Skeletal muscle tissue (tissue), 4 donors: ENCODE data around the gene DNAH6. TPM values are rescaled to one million over a fixed set of nuclear protein-coding genes. Genes with fewer than 3 reads are reported as not detected.

Experiments
- H3K27ac ChIP-seq: one replicate; pipeline ENCODE4 v1.7.0; 2013; ENCODE audit warnings: mild to moderate bottlenecking, low read depth, low read length, inconsistent platforms
- H3K27me3 ChIP-seq, 3 donors: one replicate each; pipeline ENCODE4 v1.7.0; 2013; ENCODE audit warnings: low read length in 3 of 3; ENCODE audit not compliant: control insufficient read depth in 3 of 3, insufficient read depth in 3 of 3
- H3K36me3 ChIP-seq, 3 donors: one replicate each; pipeline ENCODE4 v1.7.0; 2013; ENCODE audit warnings: low read length in 3 of 3; ENCODE audit not compliant: control insufficient read depth in 3 of 3, insufficient read depth in 3 of 3
- H3K4me1 ChIP-seq, 3 donors: one replicate each; pipeline ENCODE4 v1.7.0; 2013; ENCODE audit warnings: low read length in 3 of 3, mild to moderate bottlenecking in 3 of 3; ENCODE audit not compliant: control insufficient read depth in 3 of 3, insufficient read depth in 3 of 3
- H3K4me3 ChIP-seq, 3 donors: one replicate each; pipeline ENCODE4 v1.7.0; 2013; ENCODE audit warnings: low read length in 3 of 3
- H3K9ac ChIP-seq, 3 donors: one replicate each; pipeline ENCODE4 v1.7.0; 2013; ENCODE audit warnings: low read length in 3 of 3, mild to moderate bottlenecking in 3 of 3, moderate library complexity in 2 of 3, low read depth in 1 of 3
- H3K9me3 ChIP-seq, 3 donors: one replicate each; pipeline ENCODE4 v1.7.0; 2013; ENCODE audit warnings: low read length in 3 of 3; ENCODE audit not compliant: control insufficient read depth in 3 of 3
- total RNA-seq: library from RNA; depleted of rRNA; stranded (reverse); fragments of >200 nt; gene quantifications from one replicate; pipeline ENCODE4 v1.2.3, GENCODE V29; 2014
- donor health status: Osteomylitis.

Gene DNAH6
- total RNA-seq, 1 donor from 2014 or later: 1.0 TPM

DNA sequence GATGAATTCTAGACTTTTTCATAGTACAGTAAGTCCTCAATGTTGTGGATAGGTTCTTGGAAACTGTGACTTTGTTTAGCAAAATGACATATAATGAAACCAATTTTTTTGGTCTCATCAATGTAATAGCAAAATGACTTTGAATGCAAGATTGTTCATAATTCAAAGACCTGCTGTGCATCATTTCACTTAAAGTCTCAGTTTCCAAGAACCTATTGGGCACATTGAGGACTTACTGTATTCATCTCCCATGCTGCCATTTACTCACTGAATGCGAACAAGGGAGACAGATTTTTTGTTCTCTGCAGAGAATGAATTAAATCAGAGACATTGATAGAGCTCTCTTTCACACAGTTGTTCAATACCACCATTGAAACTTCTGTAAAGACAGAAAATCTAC, 211.0 kb downstream of the DNAH6 start:
- Histone ChIP-seq H3K27me3 (no peaks in the 10 kb centered on the region), H3K9ac (no peak overlapping the region), H3K9me3 (no peaks in the 10 kb centered on the region), H3K4me3 (no peak overlapping the region), H3K36me3 (no peaks in the 10 kb centered on the region), H3K27ac (no peak overlapping the region), H3K4me1 (no peaks in the 10 kb centered on the region)

DNA sequence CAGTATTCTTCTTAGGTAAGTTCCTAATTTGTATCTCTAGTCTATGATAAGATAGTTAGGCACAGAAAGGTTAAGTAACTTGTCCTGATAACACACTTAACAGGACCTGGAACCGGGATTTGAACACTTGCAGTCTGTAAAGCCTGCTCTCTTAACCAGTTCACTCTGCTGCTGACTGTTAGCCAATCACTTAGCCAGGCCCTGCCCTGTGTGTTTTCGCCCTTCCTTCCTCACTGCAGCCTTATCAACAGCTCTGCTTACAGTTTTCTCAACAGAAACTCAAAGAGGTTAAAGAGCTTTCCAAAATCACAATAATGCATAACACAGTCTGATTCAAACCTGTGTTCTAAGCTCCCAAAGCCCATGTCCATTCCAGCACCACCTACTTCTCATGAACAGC, 212.9 kb downstream of the DNAH6 start:
- Histone ChIP-seq H3K27ac (no peak overlapping the region), H3K4me3 (no peak overlapping the region), H3K36me3 (no peaks in the 10 kb centered on the region), H3K9ac (no peak overlapping the region), H3K27me3 (no peaks in the 10 kb centered on the region), H3K4me1 (no peaks in the 10 kb centered on the region), H3K9me3 (no peaks in the 10 kb centered on the region)

- Histone ChIP-seq H3K9me3 (peaks cover 0 to 2% (median 0%) of the 10 kb centered on the region in 3 donors), H3K27me3 (no peaks in the 10 kb centered on the region), H3K36me3 (no peaks in the 10 kb centered on the region), H3K27ac (no peak overlapping the region), H3K9ac (no peak overlapping the region), H3K4me1 (no peaks in the 10 kb centered on the region), H3K4me3 (no peak overlapping the region)
Observed at GRCh38 chr2:84731185-84731584, 214.9 kb downstream of the DNAH6 start.

DNA sequence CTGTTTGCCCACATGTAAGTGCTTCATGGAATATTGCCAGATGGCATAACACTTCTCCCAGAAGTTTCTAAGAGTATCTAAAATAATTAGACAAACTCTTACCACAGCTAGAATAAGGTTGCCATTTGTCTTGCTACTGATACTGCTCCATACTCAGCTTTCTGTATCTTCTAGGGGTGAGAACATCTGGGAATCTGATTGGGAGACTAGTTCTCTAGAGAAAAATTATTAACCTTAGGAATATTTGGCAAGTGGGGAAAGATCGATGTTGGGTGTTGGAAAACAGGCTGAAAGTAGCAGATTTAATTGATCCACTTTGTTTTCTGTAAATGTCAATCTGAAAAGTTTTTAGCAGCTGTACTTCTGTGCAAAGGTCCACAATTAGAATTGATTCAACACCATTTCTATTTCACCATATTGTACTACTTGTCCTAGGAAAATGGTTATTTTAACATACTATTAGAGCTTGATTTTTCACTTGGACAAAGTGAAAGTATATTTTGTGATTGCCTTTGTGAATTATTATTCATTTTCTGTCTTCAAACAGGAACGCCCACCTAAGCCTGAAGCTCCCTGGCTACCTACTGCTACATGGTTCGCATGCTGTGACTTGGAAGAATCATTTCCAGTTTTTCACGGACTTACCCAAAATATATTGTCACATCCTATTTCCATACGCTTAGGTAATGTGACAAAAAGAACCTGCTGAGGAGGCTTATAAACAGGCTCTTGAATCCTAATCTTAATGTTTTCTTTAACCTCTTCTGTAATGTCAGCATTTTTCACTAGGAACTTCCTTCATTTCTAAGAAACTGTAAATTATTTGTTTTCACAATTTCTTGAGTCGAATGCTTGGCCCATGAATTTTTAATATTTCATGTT, 216.8 kb downstream of the DNAH6 start:
- Histone ChIP-seq H3K27ac (no peak overlapping the region), H3K27me3 (no peaks in the 10 kb centered on the region), H3K9ac (no peak overlapping the region), H3K9me3 (peaks cover 0 to 2% (median 0%) of the 10 kb centered on the region in 3 donors), H3K4me1 (no peaks in the 10 kb centered on the region), H3K4me3 (no peak overlapping the region), H3K36me3 (no peaks in the 10 kb centered on the region)

DNA sequence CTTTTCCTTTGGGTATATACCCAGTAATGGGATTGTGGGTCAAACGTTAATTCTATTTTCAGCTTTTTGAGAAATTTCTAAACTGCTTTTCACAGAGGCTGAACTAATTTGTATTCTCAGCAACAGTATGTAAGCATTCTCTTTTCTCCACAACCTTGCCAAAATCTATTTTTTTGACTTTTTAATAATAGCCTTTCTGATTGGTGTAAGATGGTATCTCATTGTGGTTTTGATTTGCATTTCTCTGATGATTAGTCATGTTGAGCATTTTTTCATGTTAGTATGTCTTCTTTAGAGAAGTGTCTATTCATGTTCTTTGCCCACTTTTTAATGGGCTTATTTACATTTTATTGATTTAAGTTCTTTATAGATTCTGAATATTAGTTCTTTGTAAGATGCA, 219.1 kb downstream of the DNAH6 start:
- Histone ChIP-seq H3K9me3 (peaks cover 0 to 2% (median 2%) of the 10 kb centered on the region in 3 donors), H3K27ac (no peak overlapping the region), H3K36me3 (no peaks in the 10 kb centered on the region), H3K9ac (no peak overlapping the region), H3K27me3 (no peaks in the 10 kb centered on the region), H3K4me3 (no peak overlapping the region), H3K4me1 (no peaks in the 10 kb centered on the region)

DNA sequence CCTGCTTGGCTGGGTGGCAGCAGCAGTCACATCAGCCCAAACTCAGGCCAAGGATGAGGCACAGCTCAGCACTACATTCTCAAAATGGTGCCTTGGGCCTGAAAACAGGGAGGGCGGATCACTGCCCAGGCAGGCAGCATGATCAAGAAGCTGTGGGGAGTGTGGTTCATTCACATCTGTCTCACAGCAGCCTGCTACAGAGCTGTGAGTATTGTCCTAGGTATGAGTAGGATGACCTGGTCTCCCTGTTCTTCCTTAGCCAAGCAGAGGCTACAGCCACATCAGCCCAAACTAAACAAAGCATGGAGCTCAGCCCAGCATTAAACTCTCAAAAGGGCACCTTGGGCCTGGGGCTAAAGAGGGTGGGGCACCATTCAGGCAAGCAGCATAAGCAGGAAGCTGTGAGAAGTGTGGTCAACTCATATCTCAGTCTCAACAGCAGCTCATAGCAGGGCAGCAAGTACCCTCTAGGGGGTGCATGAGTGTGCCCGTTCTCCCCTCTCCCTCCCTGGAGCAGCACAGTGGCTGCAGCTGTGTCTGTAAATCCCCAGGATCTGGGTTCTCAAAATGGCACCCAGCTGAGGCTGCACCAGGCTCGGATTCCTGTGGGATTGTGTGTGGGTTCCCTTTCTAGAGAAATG, 225.0 kb downstream of the DNAH6 start:
- Histone ChIP-seq H3K4me3 (no peak overlapping the region), H3K27ac (no peak overlapping the region), H3K9ac (no peak overlapping the region), H3K9me3 (peaks cover 0 to 2% (median 0%) of the 10 kb centered on the region in 3 donors), H3K27me3 (no peaks in the 10 kb centered on the region), H3K4me1 (no peaks in the 10 kb centered on the region), H3K36me3 (no peaks in the 10 kb centered on the region)

GRCh38 chr2:84748341-84748740, 232.0 kb downstream of the DNAH6 start:
- Histone ChIP-seq H3K9ac (no peak overlapping the region), H3K27me3 (no peaks in the 10 kb centered on the region), H3K36me3 (no peaks in the 10 kb centered on the region), H3K27ac (no peak overlapping the region), H3K4me1 (no peaks in the 10 kb centered on the region), H3K4me3 (no peak overlapping the region), H3K9me3 (no peaks in the 10 kb centered on the region)

DNA sequence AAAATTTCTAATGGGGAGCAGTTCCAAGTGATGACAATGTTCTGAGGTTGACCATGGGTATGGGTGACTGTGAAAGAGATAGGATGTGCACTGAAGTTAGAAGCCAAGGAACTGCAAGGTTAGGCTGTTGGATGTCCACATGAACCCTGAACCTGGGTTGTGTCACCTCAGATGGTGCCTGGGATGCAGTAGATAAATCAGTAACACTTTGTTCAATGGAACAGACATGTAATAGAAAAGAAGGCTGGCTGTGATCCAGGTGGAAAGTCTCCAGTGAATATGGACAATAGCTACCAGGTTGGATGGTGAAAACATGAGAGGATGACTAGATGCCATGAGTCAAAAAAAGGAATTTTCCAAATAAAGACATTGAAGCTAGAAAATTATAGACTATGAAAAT, 233.1 kb downstream of the DNAH6 start:
- H3K4me3 ChIP-seq: no peak overlapping the region
- H3K27ac ChIP-seq: no peak overlapping the region
- no peak overlapping the region for H3K9ac ChIP-seq
- no peaks in the 10 kb centered on the region for H3K27me3 ChIP-seq
- no peaks in the 10 kb centered on the region for H3K9me3 ChIP-seq
- no peaks in the 10 kb centered on the region for H3K4me1 ChIP-seq
- H3K36me3 ChIP-seq: no peaks in the 10 kb centered on the region

- H3K4me1 ChIP-seq: no peaks in the 10 kb centered on the region
- no peak overlapping the region for H3K9ac ChIP-seq
- H3K4me3 ChIP-seq: no peak overlapping the region
- no peaks in the 10 kb centered on the region for H3K36me3 ChIP-seq
- no peak overlapping the region for H3K27ac ChIP-seq
- H3K27me3 ChIP-seq: no peaks in the 10 kb centered on the region
- peaks cover 0 to 3% (median 0%) of the 10 kb centered on the region in 3 donors for H3K9me3 ChIP-seq
Observed at GRCh38 chr2:84755096-84755495, 238.8 kb downstream of the DNAH6 start.

- Histone ChIP-seq H3K9me3 (peaks cover 0 to 3% (median 2%) of the 10 kb centered on the region in 3 donors), H3K36me3 (no peaks in the 10 kb centered on the region), H3K27me3 (no peaks in the 10 kb centered on the region), H3K27ac (no peak overlapping the region), H3K9ac (no peak overlapping the region), H3K4me1 (no peaks in the 10 kb centered on the region), H3K4me3 (no peak overlapping the region)
Observed at GRCh38 chr2:84757648-84758047, 241.3 kb downstream of the DNAH6 start.
